GM21528 (cell line): ENCODE measurements around the gene ALPK3.

Experiments
- ATAC-seq: cut with Tn5 transposase; IDR thresholded peaks from one replicate; pipeline ENCODE4 v1.9.1; 2021; ENCODE audit warnings: mild to moderate bottlenecking, moderate library complexity; ENCODE audit not compliant: unreplicated experiment, low FRiP score

Gene ALPK3

DNA sequence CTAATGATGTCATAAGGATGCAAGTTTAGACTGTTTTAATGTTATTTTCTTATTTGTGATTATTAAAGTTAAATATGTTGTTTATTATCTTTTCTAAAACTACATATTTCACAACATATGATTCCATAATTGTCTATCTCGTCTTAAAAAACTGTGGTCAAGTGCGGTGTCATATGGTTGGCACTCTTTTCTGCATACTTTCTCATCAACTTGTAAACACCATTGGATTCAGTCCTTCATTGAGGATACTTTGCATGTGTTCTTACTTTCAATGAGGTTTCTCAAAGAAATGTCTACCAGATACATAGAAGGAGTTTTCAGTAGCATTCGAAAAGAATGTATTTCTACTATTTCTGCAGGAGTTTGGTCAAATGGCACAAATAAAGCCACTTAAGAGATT is 22.0 kb upstream of the ALPK3 start:
- ATAC-seq, result no peak

GRCh38 chr15:84797212-84797611 is 19.9 kb upstream of the ALPK3 start:
- no peak for ATAC-seq

DNA sequence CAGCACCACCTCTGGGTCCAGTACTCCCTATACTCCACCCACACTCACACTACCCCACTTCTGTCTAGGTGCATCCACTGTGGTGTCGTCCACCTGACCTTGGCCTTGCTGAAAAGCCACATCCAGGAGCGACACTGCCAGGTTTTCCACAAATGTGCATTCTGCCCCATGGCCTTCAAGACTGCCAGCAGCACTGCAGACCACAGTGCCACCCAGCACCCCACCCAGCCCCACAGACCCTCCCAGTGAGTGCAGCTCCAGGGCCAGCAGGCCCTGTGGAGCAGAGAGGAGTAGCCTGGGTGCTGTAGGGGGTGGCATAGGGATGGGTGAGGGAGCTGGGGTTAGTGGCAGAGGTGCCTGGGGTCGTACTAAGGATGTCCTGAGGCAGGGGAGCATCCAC is 19.4 kb upstream of the ALPK3 start:
- no peak for ATAC-seq

GRCh38 chr15:84798436-84798946 is 18.7 kb upstream of the ALPK3 start:
- ATAC-seq, result no peak

- no peak for ATAC-seq
These were observed 17.5 kb upstream of the ALPK3 start for GRCh38 chr15:84799511-84800187.

- ATAC-seq, result no peak
These were observed 16.8 kb upstream of the ALPK3 start for GRCh38 chr15:84800365-84800806.

GRCh38 chr15:84804005-84804900 is 12.9 kb upstream of the ALPK3 start:
- no peak for ATAC-seq

- ATAC-seq, result no peak
These were observed 11.9 kb upstream of the ALPK3 start for GRCh38 chr15:84805221-84805620.

- no peak for ATAC-seq
These were observed 9.9 kb upstream of the ALPK3 start for GRCh38 chr15:84807228-84807627.

GRCh38 chr15:84810073-84810840 is 6.9 kb upstream of the ALPK3 start:
- ATAC-seq, result no peak

DNA sequence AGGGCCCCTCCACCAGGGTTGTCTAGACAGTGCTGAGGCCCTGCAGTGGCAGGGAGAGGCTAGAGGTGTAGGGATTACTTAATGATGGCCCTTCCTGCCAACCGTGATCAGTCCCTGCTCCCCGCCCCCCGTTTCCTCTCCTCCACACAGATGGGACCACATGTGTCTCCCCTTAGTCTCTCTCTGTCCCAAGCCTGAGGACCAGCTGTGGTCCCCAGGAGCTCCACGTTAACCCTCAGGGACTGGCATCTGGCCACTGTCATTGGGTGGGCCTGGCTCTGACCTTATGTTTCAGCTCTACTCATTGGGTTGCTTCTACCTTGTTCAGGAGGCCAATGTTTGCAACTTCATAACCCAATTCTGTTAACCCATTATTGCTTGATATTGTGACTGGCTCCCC is 6.0 kb upstream of the ALPK3 start:
- no peak for ATAC-seq

- ATAC-seq, result no peak
These were observed 5.3 kb upstream of the ALPK3 start for GRCh38 chr15:84811828-84812227.

DNA sequence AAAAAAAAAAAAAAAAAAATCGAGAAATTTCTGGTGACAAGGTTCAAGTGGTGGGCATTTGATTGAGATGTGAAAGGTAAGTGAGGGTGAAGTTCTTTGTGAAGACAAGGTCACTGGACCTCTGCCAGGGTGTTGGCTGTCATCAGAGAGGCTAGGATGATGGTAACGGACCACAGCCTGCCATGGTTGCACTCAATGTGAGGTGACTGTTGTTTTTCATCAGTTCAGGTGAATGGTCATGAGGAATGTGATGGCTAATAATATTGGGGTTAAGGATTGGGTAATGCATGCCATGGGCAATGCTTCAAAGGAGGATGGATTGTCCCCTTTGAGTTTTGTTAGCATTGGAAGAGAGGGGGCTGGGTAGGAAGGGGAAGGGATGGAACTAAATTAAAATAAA is 4.3 kb upstream of the ALPK3 start:
- ATAC-seq, result no peak

GRCh38 chr15:84813435-84813834 is 3.7 kb upstream of the ALPK3 start:
- ATAC-seq, result no peak

DNA sequence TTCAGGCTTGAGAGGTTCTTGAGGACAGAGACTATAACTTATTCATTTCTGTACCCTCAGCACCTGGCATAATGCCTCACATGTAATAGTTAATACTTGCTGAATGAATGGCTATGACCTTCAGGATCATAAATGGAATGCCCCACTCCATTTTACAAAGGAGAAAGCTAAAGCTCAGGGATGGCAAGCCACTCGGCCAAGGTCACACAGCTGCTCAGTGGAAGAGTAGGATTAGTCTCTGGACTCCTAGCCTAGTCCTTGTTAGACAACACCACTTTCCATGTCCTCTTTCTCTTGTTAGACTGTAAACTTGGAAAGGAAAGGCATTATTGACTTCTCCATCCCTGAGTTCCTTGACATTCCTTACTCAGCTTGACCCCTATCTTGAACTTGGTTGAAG is 3.2 kb upstream of the ALPK3 start:
- no peak for ATAC-seq

- ATAC-seq, result no peak
These were observed 2.2 kb upstream of the ALPK3 start for GRCh38 chr15:84814916-84815315.

DNA sequence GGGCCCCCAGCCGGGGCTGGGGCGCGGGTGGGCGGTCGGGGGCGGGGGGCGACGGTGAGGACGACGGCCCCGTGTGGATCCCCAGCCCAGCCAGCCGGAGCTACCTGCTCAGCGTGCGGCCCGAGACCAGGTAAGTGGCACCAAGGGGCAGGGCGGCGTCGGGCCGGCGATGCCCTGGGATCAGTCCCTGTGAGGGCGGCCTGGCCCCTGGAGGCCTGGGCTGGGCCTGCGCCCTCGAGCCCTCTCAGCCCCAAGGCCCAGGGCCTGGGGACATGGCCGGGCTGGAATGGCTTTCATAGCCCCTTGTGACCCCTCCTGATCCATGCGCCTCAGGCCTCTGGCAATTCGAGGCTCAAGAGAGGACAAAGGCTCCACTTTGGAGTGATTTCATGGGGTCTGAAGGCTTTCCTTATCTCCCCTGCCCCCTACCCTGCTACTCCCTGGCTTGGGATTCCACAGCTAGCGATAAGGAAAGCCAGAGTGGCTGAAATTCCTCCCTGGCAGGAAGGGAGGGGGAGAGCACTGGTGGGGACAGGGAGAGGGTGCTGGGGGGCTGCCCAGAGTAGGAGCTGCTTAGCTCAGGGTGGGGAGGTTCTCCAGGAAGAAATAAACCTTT is 418 bp downstream of the ALPK3 start:
- ATAC-seq, result no peak

- no peak for ATAC-seq
These were observed 1.3 kb downstream of the ALPK3 start for GRCh38 chr15:84818261-84819131.

GRCh38 chr15:84819291-84819768 is 2.2 kb downstream of the ALPK3 start:
- ATAC-seq, result no peak
